ENCODE data around the gene MYCL.

GRCh38 chr1:39944410-39945112, 42.8 kb upstream of the MYCL start:
- no peak for TF ChIP-seq POLR2A (IDR thresholded peaks at IDR 0.05; ENCODE audit: low read length)
- TF ChIP-seq GATA1 (IDR thresholded peaks at IDR 0.05; ENCODE audit: low read depth, low read length): no peak
